GM20431 (cell line): Measurements from ENCODE around the gene DTYMK.
"Not testable (repeated sequence)": the region's sequence is repeated elsewhere in the genome, so short reads cannot be mapped to it uniquely, and the experiment has no call there.

Experiments used
- in situ Hi-C: fragments of 300-500 bp; cut with MseI, MboI; formaldehyde crosslinking; loops from one replicate; pipeline ENCODE4 v1.15.0; 2020; ENCODE audit warnings: low sequenced_read_pairs; ENCODE audit not compliant: unreplicated experiment

The DTYMK gene

GRCh38 chr2:241686650-241687425 is at the start of gene DTYMK:
DTYMK (minus strand) TSS chr2:241686815; CDS start chr2:241686783, 32 bp downstream.
- in situ Hi-C loops, result no loop called here

GRCh38 chr2:241736111-241736510 is 49.5 kb upstream of the DTYMK start:
- in situ Hi-C loops, result no loop called here

- in situ Hi-C loops, result no loop called here
Observed at GRCh38 chr2:241734467-241735208, 48.0 kb upstream of the DTYMK start, which contains the start of gene D2HGDH. D2HGDH (plus strand) TSS chr2:241734630; CDS start chr2:241735225, 595 bp downstream.

GRCh38 chr2:241734208-241734466 is 47.5 kb upstream of the DTYMK start:
- in situ Hi-C loops, result no loop called here

GRCh38 chr2:241733391-241734207 is 47.0 kb upstream of the DTYMK start:
- in situ Hi-C loops, result no loop called here

GRCh38 chr2:241732513-241733186 is 46.0 kb upstream of the DTYMK start:
- in situ Hi-C loops, result not testable (repeated sequence)

GRCh38 chr2:241730671-241731293 is 44.2 kb upstream of the DTYMK start:
- in situ Hi-C loops, result no loop called here

- in situ Hi-C loops, result no loop called here
Observed at GRCh38 chr2:241729868-241730267, 43.3 kb upstream of the DTYMK start.

GRCh38 chr2:241728627-241729026 is 42.0 kb upstream of the DTYMK start:
- in situ Hi-C loops, result no loop called here

GRCh38 chr2:241728000-241728399 is 41.4 kb upstream of the DTYMK start:
- in situ Hi-C loops, result no loop called here

GRCh38 chr2:241726459-241726858 is 39.8 kb upstream of the DTYMK start:
- in situ Hi-C loops, result no loop called here

GRCh38 chr2:241724975-241725870 is 38.6 kb upstream of the DTYMK start:
- in situ Hi-C loops, result no loop called here

GRCh38 chr2:241724259-241724974 is 37.8 kb upstream of the DTYMK start:
- in situ Hi-C loops, result no loop called here

- in situ Hi-C loops, result no loop called here
Observed at GRCh38 chr2:241722896-241723454, 36.4 kb upstream of the DTYMK start.

GRCh38 chr2:241721852-241722251 is 35.2 kb upstream of the DTYMK start:
- in situ Hi-C loops, result no loop called here

GRCh38 chr2:241720560-241720959 is 33.9 kb upstream of the DTYMK start:
- in situ Hi-C loops, result no loop called here

- in situ Hi-C loops, result no loop called here
Observed at GRCh38 chr2:241720099-241720498, 33.5 kb upstream of the DTYMK start.

GRCh38 chr2:241719093-241719492 is 32.5 kb upstream of the DTYMK start:
- in situ Hi-C loops, result no loop called here
